HG02970 (cell line): Measurements from ENCODE around the gene EPHA8.

Experiments
- ATAC-seq: cut with Tn5 transposase; IDR thresholded peaks from one replicate; pipeline ENCODE4 v1.9.1; 2021; ENCODE audit warnings: mild to moderate bottlenecking, moderate library complexity, moderate number of reproducible peaks; ENCODE audit not compliant: unreplicated experiment, low FRiP score

The EPHA8 gene

GRCh38 chr1:22563671-22564602 is 648 bp downstream of the EPHA8 start:
- no peak for ATAC-seq

DNA sequence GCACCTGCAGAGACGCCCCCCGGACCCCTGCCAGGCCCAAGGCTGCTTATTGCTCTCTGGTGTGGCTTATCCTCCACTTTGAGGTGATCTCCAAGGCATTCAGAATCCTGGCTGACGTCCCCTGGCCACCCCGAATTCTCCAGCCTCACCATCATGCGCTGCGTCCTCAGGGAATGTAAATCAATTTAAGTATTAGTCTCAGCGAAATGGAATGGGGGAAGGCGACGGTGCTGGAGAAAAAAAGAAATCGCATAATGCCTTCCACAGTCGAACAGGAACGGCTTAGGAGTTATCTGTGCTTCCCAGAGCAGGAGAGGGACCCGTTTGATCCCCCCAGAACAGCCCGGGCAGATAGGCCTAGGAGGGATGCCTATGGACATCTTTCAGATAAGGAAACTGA is 2.9 kb downstream of the EPHA8 start:
- ATAC-seq, result no peak

DNA sequence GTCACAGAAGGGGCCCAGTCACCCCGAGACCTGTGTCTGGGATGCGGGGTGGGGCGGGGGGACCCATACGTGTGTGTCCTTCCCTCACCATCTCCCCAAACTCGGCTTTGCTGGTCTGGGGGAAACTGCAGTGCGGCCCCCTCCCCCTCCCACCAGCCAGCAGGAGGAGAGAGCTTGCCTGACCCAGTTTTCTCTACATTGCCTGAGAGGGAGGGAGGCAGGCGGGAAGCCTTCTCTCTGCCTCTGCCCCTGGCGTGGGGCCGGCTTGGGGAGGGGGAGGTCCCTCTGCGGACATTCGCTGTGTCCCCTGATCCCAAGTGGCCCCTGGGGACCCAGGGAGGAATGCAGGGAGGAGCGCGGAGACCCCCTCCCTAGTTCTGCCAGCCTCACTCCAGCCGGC is 3.9 kb downstream of the EPHA8 start:
- no peak for ATAC-seq

- no peak for ATAC-seq
Observed at GRCh38 chr1:22567994-22568393, 4.7 kb downstream of the EPHA8 start.

GRCh38 chr1:22569269-22569668 is 6.0 kb downstream of the EPHA8 start:
- no peak for ATAC-seq

DNA sequence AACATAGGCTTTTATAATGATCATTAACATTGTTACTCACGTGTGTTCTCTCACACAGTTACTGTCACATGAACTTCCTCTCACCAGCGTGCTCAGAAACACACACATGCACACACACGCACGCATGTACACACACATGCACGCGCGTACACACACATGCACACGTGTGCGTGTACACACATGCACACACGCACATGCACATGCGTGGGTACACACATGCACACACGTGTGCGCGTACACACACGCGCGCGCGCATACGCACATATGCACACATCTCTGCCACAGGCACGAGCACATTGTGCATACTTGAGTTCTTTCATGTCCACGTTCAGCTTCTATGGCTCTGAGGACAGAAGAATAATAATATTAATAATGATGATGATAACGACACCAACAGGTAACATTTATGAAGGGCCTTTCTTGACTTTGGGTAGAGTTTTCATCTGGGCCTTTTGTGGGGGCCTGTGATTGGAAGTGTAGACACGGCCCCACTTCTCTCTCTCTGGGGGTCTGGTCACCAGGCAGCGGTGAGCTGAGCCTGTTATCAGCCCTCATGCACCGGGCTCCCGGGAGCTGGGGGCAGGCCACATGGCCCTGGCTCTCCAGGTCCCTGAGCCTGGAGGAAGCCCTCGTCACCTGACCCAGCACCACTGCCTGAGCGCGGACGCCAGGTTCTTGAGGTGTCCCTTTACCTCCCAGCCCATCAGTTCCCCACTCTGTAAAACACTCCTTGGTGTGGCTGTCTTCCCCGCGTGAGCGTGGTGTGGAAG is 7.0 kb downstream of the EPHA8 start:
- ATAC-seq, result no peak

DNA sequence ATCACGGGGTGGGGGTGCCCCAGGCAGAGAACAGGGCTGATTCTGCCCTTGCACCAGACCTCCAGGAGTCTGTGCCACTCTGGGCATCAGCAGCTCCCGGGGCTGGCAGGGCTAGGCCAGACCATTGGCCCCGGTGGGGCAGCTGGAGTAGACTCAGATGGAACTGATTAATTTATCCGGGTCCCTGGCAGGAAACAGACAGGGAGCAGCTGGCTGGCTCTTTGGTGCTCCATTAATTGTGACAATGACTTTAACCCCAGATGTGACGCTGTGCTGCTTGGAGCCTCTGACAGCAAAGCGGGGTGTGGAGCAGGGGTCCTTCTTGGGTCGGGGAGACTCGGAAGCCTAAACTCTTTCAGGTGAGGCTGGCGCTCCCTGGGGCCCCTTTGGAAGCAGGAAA is 9.5 kb downstream of the EPHA8 start:
- ATAC-seq, result no peak

DNA sequence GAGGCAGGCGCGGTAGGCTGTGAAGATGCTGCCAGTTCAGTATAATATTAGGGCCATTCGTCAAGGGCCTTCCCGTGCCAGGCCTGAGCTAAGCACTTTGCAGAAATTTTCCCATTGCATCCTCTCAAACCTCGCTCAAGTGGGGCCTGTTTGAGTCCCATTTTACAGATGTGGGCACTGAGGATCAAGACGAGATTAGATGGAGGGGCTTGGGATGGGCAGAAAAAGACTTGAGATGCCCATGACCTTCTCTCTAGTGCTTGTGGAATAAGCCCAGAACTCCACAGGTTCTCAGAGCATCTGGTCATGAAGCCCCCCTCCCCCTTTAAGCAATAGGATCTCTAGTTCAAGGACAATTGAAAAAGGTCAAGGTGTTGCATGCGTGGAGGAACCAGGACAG is 9.9 kb downstream of the EPHA8 start:
- no peak for ATAC-seq

DNA sequence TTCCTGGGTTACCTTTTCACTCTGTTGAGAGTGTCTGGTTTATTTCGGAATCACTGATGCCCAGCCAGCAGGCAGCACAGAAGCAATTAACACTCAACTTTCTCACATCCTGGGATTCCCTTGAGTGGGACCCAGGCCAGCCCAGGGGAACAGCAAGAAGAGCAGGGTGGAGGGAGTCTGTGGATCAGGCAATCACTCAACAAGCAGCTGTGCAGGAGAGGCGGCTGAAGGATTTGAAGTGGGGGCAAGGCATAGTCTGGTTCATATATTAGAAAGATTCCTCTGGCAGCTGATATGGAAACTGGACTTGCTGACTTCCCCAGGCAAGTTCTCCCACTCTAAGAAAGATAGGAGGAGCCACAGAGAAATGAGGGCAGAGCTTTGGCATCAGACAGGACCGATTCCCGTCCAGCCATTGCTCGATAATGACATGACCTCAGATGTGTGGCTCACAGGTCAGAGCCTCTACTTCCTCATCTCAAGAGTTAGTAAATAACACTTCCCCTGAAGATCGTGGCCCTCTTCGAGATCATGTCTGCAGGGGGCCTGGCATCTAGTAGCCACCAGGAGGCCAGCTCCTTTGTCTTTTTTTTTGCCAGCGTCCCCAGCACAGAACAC is 12.4 kb downstream of the EPHA8 start:
- no peak for ATAC-seq

DNA sequence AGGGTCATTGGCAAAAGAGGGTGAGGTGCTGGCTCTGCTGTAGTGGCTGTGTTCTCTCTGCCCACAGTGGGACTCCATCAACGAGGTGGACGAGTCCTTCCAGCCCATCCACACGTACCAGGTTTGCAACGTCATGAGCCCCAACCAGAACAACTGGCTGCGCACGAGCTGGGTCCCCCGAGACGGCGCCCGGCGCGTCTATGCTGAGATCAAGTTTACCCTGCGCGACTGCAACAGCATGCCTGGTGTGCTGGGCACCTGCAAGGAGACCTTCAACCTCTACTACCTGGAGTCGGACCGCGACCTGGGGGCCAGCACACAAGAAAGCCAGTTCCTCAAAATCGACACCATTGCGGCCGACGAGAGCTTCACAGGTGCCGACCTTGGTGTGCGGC is 12.9 kb downstream of the EPHA8 start:
- ATAC-seq, result no peak

GRCh38 chr1:22576617-22577016 is 13.3 kb downstream of the EPHA8 start:
- ATAC-seq, result no peak

GRCh38 chr1:22578732-22579361 is 15.6 kb downstream of the EPHA8 start:
- no peak for ATAC-seq

DNA sequence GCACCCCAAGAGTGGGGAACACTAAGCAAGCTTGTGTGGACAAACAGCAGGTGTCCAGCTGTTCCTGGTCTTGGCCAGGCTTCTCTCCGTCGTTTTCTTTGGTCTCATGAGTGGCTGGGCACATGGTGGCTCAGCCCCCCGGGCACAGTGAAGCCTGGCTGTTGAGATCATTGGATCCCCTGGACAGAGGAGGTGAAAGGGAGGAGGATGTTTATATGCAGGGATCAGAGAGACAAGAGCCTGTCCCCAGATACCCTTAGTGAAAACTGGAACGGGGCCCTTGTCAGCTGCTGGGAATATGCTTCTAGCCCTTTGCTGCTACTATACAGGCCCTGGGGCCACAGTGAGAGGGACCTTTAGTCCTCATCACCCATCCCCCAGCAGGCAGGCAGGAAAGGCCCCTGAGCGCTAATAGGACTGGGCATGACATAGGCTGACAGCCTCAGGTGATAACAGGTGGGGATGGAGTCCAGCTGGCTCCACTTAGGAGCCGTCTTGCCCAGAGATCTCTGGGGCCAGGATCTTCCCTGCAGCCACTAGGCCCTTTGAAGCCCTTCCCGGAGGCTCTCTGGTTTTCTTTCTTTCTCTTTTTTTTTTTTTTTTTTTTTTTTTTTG is 16.4 kb downstream of the EPHA8 start:
- ATAC-seq, result no peak

- ATAC-seq, result no peak
Observed at GRCh38 chr1:22582661-22583635, 19.7 kb downstream of the EPHA8 start.

DNA sequence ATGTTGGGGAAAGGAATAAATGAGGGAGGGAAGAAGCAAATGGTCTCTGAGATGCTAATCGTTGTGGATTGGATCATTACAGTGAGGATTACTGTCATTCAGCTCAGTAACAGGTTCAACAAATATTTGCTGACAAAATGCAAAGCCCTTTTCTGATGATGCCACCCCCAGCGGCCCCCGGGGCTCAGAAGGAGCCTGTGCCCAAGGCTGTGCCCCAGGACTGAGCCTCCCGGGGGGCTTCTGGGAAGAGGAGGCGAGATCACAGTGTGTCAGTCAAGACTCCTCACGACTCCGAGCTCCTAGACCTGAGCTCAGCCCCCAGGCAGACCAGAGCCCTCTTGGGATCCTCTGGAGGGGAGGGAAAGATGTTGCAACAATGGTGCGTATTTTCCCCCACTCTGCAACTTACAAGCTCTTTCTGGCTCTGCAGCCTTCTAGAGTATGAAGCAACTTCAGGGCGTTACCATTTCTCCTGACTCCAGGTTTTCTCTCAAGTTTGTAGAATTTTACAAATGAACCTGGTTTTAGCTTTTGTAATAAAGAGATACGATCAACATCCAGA is 20.8 kb downstream of the EPHA8 start:
- no peak for ATAC-seq

DNA sequence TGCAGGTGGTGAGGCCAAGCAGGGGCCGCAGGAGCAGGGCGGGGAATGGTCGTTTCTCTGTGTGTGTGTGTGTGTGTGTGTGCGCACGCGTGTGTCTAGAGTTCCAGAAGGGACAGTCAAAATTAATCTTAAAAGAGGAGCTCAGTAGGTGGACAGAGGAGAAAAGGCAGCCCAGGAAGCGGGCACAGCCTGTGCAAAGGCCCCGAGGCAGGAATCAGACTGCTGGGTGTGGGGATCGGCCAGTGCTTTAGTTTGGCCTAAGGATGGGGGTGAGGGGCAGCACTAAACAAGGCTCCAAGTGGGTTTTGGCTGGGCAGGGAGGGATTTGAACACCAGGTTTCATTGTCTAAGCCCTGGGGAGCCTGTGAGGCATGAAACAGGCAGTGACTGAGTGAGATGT is 21.7 kb downstream of the EPHA8 start:
- ATAC-seq, result no peak

DNA sequence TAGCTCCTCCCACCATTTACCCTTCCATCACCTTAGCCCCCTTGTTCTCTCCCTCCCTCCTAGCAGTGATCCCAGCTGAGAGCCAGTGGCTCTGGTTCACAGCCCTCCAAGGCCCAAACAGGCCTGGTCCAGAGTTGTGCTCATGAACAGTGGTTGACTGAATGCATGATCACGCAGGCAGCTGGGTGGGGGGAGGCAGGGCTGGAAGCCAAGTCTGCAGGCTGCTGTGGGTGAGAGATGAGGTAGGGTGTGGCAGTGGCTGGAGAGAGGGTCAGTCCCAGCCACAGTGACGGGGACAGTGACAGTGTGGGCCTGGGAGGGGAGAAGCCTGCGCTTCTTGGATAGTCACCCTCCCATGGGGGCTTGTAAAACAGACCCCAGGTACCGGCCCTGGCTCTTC is 22.2 kb downstream of the EPHA8 start:
- no peak for ATAC-seq

DNA sequence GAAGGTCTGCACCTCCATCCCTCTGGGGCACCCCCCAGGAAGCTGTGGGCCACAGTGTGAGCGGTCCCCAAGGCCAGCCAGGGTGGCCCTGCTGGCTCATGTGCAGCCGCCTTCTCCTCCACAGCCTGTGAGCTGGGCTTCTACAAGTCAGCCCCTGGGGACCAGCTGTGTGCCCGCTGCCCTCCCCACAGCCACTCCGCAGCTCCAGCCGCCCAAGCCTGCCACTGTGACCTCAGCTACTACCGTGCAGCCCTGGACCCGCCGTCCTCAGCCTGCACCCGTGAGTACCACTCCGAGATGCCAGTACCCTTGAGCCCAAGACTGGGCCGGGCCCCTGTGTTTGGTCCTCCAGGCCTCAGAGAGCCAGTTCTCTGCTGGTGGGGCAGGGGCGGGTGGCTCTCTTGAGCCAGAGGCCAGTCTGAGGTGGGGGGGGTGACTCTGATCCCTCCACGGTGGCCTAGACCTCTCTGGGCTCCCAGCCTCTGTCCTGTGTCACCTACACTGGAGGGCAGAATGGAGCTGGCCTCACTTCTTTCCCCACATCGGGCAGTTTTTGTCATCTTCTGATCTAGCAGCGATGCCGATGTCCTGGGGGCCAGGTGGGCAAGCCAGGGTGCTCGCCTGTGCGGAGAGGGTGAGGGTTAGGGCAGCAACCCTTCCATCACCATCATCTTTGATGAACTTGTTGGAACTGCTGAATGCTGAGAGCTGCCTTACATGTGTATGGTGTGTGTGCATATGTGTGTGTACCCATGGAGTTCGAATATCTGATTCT is 23.3 kb downstream of the EPHA8 start:
- no peak for ATAC-seq
